Ovary (tissue), 9 donors: Measurements from ENCODE around the gene IGF1. TPM values are rescaled to one million over a fixed set of nuclear protein-coding genes. Genes with fewer than 3 reads are reported as not detected.

ENCODE experiments used
- DNase-seq, 5 donors: peaks; one replicate each; pipeline ENCODE4 v3.0.0-alpha.2; 2019 to 2020
- H3K27ac ChIP-seq, 2 donors: fragments of 200-600 bp; one replicate each; pipeline versions ENCODE4 v1.5.1 to v1.8.0; 2019 to 2022
- H3K27me3 ChIP-seq: fragments of 200-600 bp; one replicate; pipeline ENCODE4 v1.8.0; 2022
- H3K36me3 ChIP-seq: fragments of 200-600 bp; sonication (generic); one replicate; pipeline ENCODE4 v1.5.1; 2019
- H3K4me1 ChIP-seq: one replicate; pipeline ENCODE4 v1.8.1; 2013; ENCODE audit warnings: mild to moderate bottlenecking, moderate library complexity; ENCODE audit not compliant: insufficient read depth
- H3K4me3 ChIP-seq: fragments of 200-600 bp; sonication (generic); one replicate; pipeline ENCODE4 v1.5.1; 2017
- H3K9me3 ChIP-seq, 2 donors: fragments of 200-600 bp in 1 of 2; sonication (generic) in 1 of 2; one replicate each; pipeline versions ENCODE4 v1.5.1 to v1.8.1; 2013 to 2019; ENCODE audit warnings: mild to moderate bottlenecking in 1 of 2, moderate library complexity in 1 of 2
- EP300 ChIP-seq: sonication (generic); formaldehyde crosslinking; IDR thresholded peaks from one replicate; pipeline ENCODE4 v1.6.1; 2017; ENCODE audit warnings: antibody characterized with exemption
- POLR2A ChIP-seq: fragments of 450-650 bp; IDR thresholded peaks from one replicate; pipeline ENCODE4 v1.6.1; 2017; ENCODE audit warnings: antibody characterized with exemption, mild to moderate bottlenecking, moderate library complexity
- WGBS, 3 donors: extraction: QIAGEN DNeasy Blood & Tissue Kit in 1 of 3; methylation state at CpG; one replicate each; pipeline versions ENCODE4 v1.1.5 to v1.1.7; 2013 to 2017; 5-methylcytosine and 5-hydroxymethylcytosine counted together
- intact Hi-C, 4 donors: fragments of 100-400 bp; cut with DNase I; formaldehyde crosslinking; loops; one replicate each; pipeline versions ENCODE4 v1.11.0 to v1.15.1; 2022 to 2023
- polyA plus RNA-seq, 2 donors: library from polyadenylated mRNA; stranded (reverse); fragments of 200-250 nt in 1 of 2; fragments of 350-450 nt in 1 of 2; fragmentation: Illumina TruSeq in 1 of 2; extraction: RNeasy Lipid Tissue Mini Kit (QIAGEN cat#74804) in 1 of 2; gene quantifications; one replicate each; pipeline ENCODE4 v1.2.3, GENCODE V29; 2013 to 2014
- total RNA-seq, 7 donors: library from RNA; depleted of rRNA in 2 of 7; stranded (reverse); fragments of >200 nt in 2 of 7; fragmentation: NEBNext Ultra II Directional in 3 of 7; extraction: Animal tissue kit (Norgen Biotek cat#: 25700) in 3 of 7; gene quantifications; one replicate each; pipeline versions ENCODE4 v1.1.0 to v1.2.4, GENCODE V29; 2016 to 2023
- TF ChIP-seq, protein P1 (sequence below), 3 donors: fragments of 450-650 bp in 2 of 3; fragments of 200-600 bp in 1 of 3; IDR thresholded peaks; one replicate each; pipeline versions ENCODE4 v1.5.1 to v1.8.0; 2016 to 2022; ENCODE audit warnings: antibody characterized with exemption in 3 of 3, mild to moderate bottlenecking in 1 of 3
- donor health status: DM: no; HTN: no; CAD: no; lungs with moderate emphysema.
- donor health status: DM: no; HTN: no; CAD: no.
- donor health status: Bipolar disorder and iron deficiency.
- donor health status: DM: yes; HTN: yes; CAD: no.
- donor health status: DM: no; HTN: no; CAD: no.
- donor health status: DM: yes; HTN: yes; CAD: no.

The IGF1 gene
- total and polyA plus RNA-seq, 9 donors = 1.4 to 44.4 (median 9.3) TPM

DNA sequence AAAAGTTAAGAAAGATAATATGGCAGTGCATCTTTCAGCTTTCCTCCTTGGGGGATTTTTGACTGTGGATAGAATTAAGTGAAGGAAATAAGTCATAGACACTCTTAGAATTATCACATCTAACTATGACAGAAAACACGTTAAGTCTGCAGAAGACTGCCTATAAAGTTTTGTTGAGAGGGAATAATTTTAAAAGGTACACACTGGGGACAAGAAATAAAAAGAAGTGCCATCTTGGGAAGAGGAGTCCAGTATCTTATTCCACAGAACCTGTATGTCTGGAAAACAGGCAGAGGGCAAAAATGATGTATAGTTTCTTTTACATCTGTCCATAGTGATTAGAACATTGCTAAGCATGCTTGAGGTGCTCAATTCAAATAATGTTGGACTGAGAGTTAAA, 80.7 kb downstream of the IGF1 start:
- no peaks in the 10 kb centered on the region for H3K4me1 ChIP-seq
- WGBS, 3 donors = 85 to 93% (median 90%) methylated on average over 1 of the region's 1 CpG
- no peak overlapping the region for H3K4me3 ChIP-seq
- TF ChIP-seq POLR2A (no peak), EP300 (no peak)
- TF ChIP-seq, protein P1, sequence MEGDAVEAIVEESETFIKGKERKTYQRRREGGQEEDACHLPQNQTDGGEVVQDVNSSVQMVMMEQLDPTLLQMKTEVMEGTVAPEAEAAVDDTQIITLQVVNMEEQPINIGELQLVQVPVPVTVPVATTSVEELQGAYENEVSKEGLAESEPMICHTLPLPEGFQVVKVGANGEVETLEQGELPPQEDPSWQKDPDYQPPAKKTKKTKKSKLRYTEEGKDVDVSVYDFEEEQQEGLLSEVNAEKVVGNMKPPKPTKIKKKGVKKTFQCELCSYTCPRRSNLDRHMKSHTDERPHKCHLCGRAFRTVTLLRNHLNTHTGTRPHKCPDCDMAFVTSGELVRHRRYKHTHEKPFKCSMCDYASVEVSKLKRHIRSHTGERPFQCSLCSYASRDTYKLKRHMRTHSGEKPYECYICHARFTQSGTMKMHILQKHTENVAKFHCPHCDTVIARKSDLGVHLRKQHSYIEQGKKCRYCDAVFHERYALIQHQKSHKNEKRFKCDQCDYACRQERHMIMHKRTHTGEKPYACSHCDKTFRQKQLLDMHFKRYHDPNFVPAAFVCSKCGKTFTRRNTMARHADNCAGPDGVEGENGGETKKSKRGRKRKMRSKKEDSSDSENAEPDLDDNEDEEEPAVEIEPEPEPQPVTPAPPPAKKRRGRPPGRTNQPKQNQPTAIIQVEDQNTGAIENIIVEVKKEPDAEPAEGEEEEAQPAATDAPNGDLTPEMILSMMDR (IDR thresholded peaks at IDR 0.05) = no peak
- intact Hi-C loops = no loop called here
- DNase-seq = no peak
- no peaks in the 10 kb centered on the region for H3K36me3 ChIP-seq
- H3K27me3 ChIP-seq = no peaks in the 10 kb centered on the region
- H3K27ac ChIP-seq = no peak overlapping the region
- H3K9me3 ChIP-seq = no peaks in the 10 kb centered on the region

DNA sequence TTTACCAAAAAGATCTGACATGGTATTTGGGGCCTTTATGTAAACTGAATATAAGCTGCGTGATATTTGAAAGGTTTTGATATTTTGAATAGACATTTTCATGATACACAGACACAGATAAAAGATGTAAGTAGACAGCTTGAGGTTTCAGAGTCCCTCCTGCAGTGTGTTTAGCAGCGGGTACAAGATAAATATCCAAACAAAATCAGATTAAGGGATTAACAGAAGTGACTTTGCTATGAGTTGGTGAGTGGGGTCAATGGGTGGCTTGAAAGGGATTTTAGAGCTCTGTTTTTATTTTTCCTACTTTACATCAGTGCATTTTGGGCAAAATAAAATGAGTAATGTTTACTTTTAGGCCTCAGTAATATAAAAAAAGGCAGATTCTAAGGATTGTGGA, 84.1 kb downstream of the IGF1 start:
- intact Hi-C loops = no loop called here
- TF ChIP-seq, protein P1 (IDR thresholded peaks at IDR 0.05) = no peak
- TF ChIP-seq EP300 = no peak
- TF ChIP-seq POLR2A = no peak
- no peaks in the 10 kb centered on the region for H3K4me1 ChIP-seq
- H3K4me3 ChIP-seq = no peak overlapping the region
- DNase-seq = no peak
- 95 to 97% (median 95%) methylated on average over 2 of the region's 2 CpGs for WGBS, 3 donors
- no peak overlapping the region for H3K27ac ChIP-seq
- no peaks in the 10 kb centered on the region for H3K27me3 ChIP-seq
- no peaks in the 10 kb centered on the region for H3K36me3 ChIP-seq
- no peaks in the 10 kb centered on the region for H3K9me3 ChIP-seq

DNA sequence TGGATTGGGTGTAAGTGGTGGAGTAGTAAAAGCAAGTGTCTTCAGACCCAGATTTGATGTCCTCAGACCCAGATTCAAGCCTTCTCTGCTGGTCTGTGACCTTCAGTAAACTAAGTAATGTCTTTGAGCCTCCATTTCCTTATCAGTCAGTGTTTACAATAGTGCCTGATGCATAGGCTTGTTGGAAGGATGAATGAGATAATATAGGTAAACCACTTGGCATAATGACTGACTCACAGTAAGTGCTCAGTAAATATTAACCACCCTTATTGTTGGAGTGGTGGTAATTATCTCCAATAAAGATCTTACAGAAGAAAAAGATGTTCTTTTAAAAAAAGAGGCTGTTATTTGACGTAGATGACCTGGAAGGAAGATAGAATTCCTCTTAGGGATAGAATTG, 86.2 kb downstream of the IGF1 start:
- no peak for DNase-seq
- Histone ChIP-seq H3K27me3 (no peaks in the 10 kb centered on the region), H3K27ac (no peak overlapping the region), H3K4me1 (no peaks in the 10 kb centered on the region), H3K36me3 (no peaks in the 10 kb centered on the region), H3K9me3 (no peaks in the 10 kb centered on the region), H3K4me3 (no peak overlapping the region)
- TF ChIP-seq, protein P1 (IDR thresholded peaks at IDR 0.05) = no peak
- TF ChIP-seq POLR2A = no peak
- TF ChIP-seq EP300 = no peak
- WGBS, 3 donors = 91 to 95% (median 92%) methylated on average over 1 of the region's 1 CpG
- intact Hi-C loops = no loop called here

DNA sequence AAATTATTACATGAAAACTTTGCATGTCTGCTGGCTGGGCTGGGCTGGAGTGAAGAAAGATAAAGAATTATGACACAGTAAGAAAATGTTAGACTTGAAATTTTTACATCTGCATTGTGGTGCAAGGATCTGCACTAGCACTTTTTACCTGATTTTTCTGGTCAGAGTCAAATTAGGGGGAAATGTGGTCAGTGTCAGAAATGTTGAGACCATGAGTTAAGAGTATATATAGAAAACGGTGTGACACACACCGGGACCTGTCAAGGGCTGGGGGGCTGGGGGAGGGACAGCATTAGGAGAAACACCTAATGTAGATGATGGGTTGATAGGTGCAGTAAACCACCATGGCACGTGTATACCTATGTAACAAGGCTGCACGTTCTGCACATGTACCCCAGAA, 90.3 kb downstream of the IGF1 start:
- Histone ChIP-seq H3K27me3 (no peaks in the 10 kb centered on the region), H3K9me3 (no peaks in the 10 kb centered on the region), H3K27ac (no peak overlapping the region), H3K4me1 (peaks cover 2% of the 10 kb centered on the region), H3K4me3 (no peak overlapping the region), H3K36me3 (no peaks in the 10 kb centered on the region)
- DNase-seq = no peak
- no peak for TF ChIP-seq EP300
- TF ChIP-seq POLR2A = no peak
- TF ChIP-seq, protein P1 (IDR thresholded peaks at IDR 0.05) = no peak
- WGBS, 3 donors = 89 to 93% (median 91%) methylated on average over 4 of the region's 4 CpGs
- intact Hi-C loops = no loop called here

DNA sequence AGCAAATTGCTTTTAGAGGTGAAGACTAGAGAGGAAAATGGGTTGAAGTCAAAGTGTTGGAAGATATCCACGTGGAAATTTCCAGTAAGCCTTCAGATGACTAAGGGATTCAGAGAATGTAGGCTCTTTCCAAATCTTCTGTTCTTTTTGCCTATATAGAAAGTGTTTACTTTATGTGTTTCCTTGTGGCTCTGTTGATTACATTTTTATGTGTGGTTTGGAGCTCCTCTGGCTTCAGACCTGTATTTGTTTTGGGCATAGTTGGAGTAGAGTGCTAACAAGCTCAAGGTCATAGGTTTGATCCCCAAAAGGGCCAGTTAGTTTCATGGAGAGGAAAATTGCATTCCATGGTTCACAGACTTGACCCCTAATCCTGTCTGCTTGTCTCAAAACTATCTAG, 91.9 kb downstream of the IGF1 start:
- H3K9me3 ChIP-seq = no peaks in the 10 kb centered on the region
- intact Hi-C loops = no loop called here
- no peaks in the 10 kb centered on the region for H3K36me3 ChIP-seq
- peaks cover 2% of the 10 kb centered on the region for H3K4me1 ChIP-seq
- TF ChIP-seq POLR2A = no peak
- TF ChIP-seq EP300 = no peak
- TF ChIP-seq, protein P1 (IDR thresholded peaks at IDR 0.05) = no peak
- 28 to 35% (median 35%) methylated on average over 1 of the region's 1 CpG for WGBS, 3 donors
- no peak overlapping the region for H3K27ac ChIP-seq
- DNase-seq = no peak
- H3K4me3 ChIP-seq = no peak overlapping the region
- no peaks in the 10 kb centered on the region for H3K27me3 ChIP-seq
